WERI-Rb-1 (cell line): Measurements from ENCODE around the gene C9orf43.

Source experiments
- DNase-seq: peaks from one replicate; pipeline ENCODE4 v3.0.0-alpha.2; 2020
- H3K27ac ChIP-seq: fragments of 250-450 bp; sonication (Bioruptor Pico); 2 replicates; pipeline ENCODE4 v1.5.1; 2020; ENCODE audit warnings: mild to moderate bottlenecking, moderate library complexity
- H3K27me3 ChIP-seq: fragments of 250-450 bp; sonication (Bioruptor Pico); 2 replicates; pipeline ENCODE4 v1.5.1; 2021; ENCODE audit warnings: mild to moderate bottlenecking, low read depth, moderate library complexity; ENCODE audit not compliant: insufficient read depth, severe bottlenecking
- H3K36me3 ChIP-seq: fragments of 250-450 bp; sonication (Bioruptor Pico); 2 replicates; pipeline ENCODE4 v1.5.1; 2020; ENCODE audit warnings: mild to moderate bottlenecking, moderate library complexity
- H3K4me3 ChIP-seq: 2 replicates; pipeline ENCODE4 v1.5.1; 2011; ENCODE audit warnings: low read depth, mild to moderate bottlenecking, control low read depth, low read length
- H3K9me3 ChIP-seq: fragments of 250-450 bp; sonication (Bioruptor Pico); 2 replicates; pipeline ENCODE4 v1.5.1; 2021; ENCODE audit warnings: mild to moderate bottlenecking, moderate library complexity; ENCODE audit not compliant: severe bottlenecking
- CTCF ChIP-seq: IDR thresholded peaks from 2 replicates; pipeline ENCODE4 v1.5.1; 2011; ENCODE audit warnings: low read depth, mild to moderate bottlenecking, control low read depth, inconsistent platforms, low read length

C9orf43 gene

DNA sequence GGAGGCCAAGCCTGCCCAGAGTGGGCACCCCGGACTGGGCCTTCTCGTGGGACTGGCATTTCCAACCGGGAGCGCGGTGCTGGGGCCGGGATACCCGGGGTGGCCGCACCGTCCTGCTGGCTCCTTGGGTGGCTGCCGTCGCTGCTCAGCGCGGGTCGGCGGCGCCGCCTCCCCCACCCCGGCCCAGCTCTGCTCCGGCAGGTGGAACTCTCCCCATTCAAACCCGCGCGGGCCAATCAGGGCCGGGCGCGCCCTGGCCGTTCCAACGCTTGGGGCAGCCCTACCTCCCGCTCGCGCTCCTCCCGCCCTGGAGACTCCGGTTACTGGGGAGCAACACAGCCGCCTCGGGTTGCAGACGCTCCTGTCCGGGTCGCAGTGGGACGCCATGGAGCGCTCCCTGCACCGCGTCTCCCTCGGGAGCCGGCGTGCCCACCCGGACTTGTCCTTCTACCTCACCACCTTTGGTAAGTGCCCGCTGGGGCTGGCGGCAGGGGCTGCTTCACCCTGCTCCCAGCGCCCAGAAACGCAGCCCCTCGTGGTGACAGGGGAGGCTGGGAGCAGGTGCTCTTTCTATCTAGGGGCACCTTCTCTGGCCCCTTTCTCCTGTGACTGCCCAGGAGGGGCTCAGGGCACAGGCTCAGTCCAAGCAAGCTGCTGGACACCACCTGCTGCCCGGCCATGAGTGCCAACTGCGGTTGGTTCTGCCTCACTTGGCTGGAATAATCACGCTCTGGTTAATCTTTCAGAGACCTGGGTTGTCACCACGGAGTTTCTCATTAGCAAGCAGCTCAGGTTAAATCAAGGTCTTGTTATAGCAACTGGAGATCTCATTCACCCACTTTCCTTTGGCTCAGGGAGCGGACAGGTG, 53.1 kb downstream of the C9orf43 start, which contains the start of gene RGS3:
TSS of gene RGS3 (plus strand) at position 310 of the 868 bp plus-strand sequence. CDS start at position 386, 76 bp downstream.
- no peaks in the 10 kb centered on the region for H3K36me3 ChIP-seq
- no peak within 1 kb of the TSS for H3K27ac ChIP-seq
- no peaks in the 10 kb centered on the region for H3K9me3 ChIP-seq
- H3K27me3 ChIP-seq: no peaks in the 10 kb centered on the region
- DNase-seq: no peak
- no peak for TF ChIP-seq CTCF
- no peak within 1 kb of the TSS for H3K4me3 ChIP-seq

DNA sequence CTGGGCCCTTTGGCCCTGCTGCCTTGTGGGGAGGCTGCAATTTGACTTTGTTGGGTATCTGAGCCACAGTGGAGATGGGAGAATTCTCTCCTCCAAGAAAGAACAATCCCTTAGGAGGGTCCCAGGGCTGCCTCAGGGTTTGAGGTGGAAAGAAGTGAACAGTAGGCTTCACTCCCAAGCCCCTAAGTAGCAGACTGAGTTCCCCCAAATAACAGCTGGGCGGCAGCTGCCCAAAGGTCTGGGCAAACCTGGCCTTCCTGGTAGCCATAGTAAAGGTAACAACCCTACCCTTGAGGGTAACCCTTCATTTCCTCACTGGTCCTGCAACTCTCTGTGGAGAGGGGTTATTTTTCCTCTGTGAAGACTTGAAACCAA, 53.7 kb downstream of the C9orf43 start:
- Histone ChIP-seq H3K9me3 (no peaks in the 10 kb centered on the region), H3K27ac (no peak overlapping the region), H3K27me3 (no peaks in the 10 kb centered on the region), H3K4me3 (no peak overlapping the region), H3K36me3 (no peaks in the 10 kb centered on the region)
- TF ChIP-seq CTCF: no peak
- no peak for DNase-seq

GRCh38 chr9:113465599-113466140, 55.1 kb downstream of the C9orf43 start:
- DNase-seq: no peak
- no peak overlapping the region for H3K4me3 ChIP-seq
- no peaks in the 10 kb centered on the region for H3K27me3 ChIP-seq
- no peak for TF ChIP-seq CTCF
- H3K36me3 ChIP-seq: no peaks in the 10 kb centered on the region
- no peak overlapping the region for H3K27ac ChIP-seq
- no peaks in the 10 kb centered on the region for H3K9me3 ChIP-seq

DNA sequence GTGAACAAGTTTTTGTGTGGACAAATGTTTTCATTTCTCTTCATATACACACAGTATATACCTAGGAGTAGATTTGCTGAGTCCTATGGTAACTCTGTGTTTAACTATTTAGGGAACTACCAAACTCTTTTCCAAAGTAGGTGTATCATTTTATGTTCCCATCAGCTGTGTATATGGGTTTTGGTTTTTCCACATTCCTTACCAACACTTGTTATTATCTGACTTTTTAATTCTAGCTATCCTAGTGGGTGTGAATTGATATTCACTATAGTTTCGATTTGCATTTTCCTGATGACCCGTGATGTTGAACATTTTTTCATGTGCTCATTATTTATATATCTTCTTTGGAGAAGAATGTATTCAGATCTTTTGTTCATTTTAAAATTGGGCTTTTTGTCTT, 56.6 kb downstream of the C9orf43 start:
- H3K36me3 ChIP-seq: no peaks in the 10 kb centered on the region
- no peak overlapping the region for H3K27ac ChIP-seq
- H3K4me3 ChIP-seq: no peak overlapping the region
- H3K27me3 ChIP-seq: no peaks in the 10 kb centered on the region
- H3K9me3 ChIP-seq: peaks cover 4% of the 10 kb centered on the region
- no peak for DNase-seq
- no peak for TF ChIP-seq CTCF

DNA sequence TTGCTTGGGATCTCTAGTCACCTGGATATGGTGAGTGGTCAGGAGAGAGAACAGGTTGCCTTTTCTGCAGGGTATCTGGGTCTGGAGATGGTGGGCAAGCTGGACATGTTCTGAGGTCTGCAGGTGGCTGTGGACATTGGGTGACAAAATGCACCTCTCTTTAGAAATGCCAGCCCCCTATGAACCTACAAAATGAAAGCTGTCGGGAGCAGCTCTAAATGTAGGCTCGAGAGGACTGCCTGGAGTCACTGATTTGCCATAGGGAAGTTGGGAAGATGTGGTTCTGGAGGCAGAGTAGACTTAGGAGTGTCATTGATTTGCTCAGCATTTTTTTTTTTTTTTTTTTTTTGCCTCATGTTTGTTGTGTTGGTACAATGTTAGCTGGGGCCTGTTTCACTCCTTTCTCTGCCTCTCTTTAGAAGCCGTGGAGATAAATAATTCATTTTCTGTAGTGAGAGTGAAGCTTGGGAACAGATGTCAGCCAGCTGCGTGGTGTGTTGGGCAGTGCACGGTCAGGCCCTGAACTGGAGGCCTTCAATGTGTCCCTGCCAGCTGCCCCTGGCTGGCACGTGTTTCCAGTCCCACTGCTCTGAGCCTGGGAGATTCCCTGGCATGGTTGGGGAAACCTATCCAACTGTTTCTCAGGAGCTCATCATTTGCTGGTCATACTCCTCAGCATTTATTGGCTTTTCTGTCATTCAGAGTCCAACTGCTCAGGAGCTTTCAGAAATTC, 58.3 kb downstream of the C9orf43 start:
- TF ChIP-seq CTCF: no peak
- DNase-seq: no peak
- Histone ChIP-seq H3K9me3 (peaks cover 6% of the 10 kb centered on the region), H3K27me3 (no peaks in the 10 kb centered on the region), H3K36me3 (no peaks in the 10 kb centered on the region), H3K27ac (no peak overlapping the region), H3K4me3 (no peak overlapping the region)
